Neural cell (in vitro differentiated cells): ENCODE measurements around the gene SQSTM1. TPM values are rescaled to one million over a fixed set of nuclear protein-coding genes. Genes with fewer than 3 reads are reported as not detected.

Source experiments
- H2AFZ ChIP-seq: fragments of 200-600, 300-800 bp; sonication (generic), shearing (Covaris generic); 2 replicates; pipeline ENCODE4 v1.6.0; 2014; ENCODE audit warnings: low read depth, mild to moderate bottlenecking, antibody characterized with exemption, low read length, moderate library complexity
- H3F3A ChIP-seq: fragments of 200-600 bp; shearing (Covaris generic); 2 replicates; pipeline ENCODE4 v1.6.1; 2016; ENCODE audit warnings: mild to moderate bottlenecking, moderate library complexity, mixed read lengths, antibody characterized with exemption, low read length; ENCODE audit not compliant: insufficient read depth, poor library complexity, severe bottlenecking
- H3K27ac ChIP-seq: fragments of 200-600, 300-800 bp; sonication (generic), shearing (Covaris generic); 2 replicates; pipeline ENCODE4 v1.5.1; 2014; ENCODE audit warnings: mild to moderate bottlenecking, low read length, moderate library complexity
- H3K27me3 ChIP-seq: fragments of 300-800, 200-600 bp; sonication (generic), shearing (Covaris generic); 2 replicates; pipeline ENCODE4 v1.6.0; 2014; ENCODE audit warnings: mild to moderate bottlenecking, low read depth, low read length, moderate library complexity; ENCODE audit not compliant: insufficient read depth
- H3K36me3 ChIP-seq: fragments of 300-800, 200-600 bp; sonication (generic), shearing (Covaris generic); 2 replicates; pipeline ENCODE4 v1.5.1; 2014; ENCODE audit warnings: mild to moderate bottlenecking, antibody characterized with exemption, low read length, moderate library complexity; ENCODE audit not compliant: insufficient read depth
- H3K4me2 ChIP-seq: fragments of 300-800, 200-600 bp; sonication (generic), shearing (Covaris generic); 2 replicates; pipeline ENCODE4 v1.6.0; 2014; ENCODE audit warnings: mild to moderate bottlenecking, low read length
- H3K4me3 ChIP-seq: fragments of 300-800, 200-600 bp; sonication (generic), shearing (Covaris generic); 2 replicates; pipeline ENCODE4 v1.5.1; 2014; ENCODE audit warnings: mild to moderate bottlenecking, low read length, moderate library complexity
- H3K79me2 ChIP-seq: fragments of 200-600 bp; shearing (Covaris generic); replicated peaks from 2 replicates; pipeline ENCODE4 v1.6.0; 2014; ENCODE audit warnings: mild to moderate bottlenecking, low read length, moderate library complexity; ENCODE audit not compliant: insufficient read depth
- H3K9ac ChIP-seq: fragments of 300-800, 200-600 bp; sonication (generic), shearing (Covaris generic); 2 replicates; pipeline ENCODE4 v1.6.1; 2016; ENCODE audit warnings: mild to moderate bottlenecking, low read length, mixed read lengths
- H3K9me2 ChIP-seq: fragments of 200-600 bp; shearing (Covaris generic); 2 replicates; pipeline ENCODE4 v1.6.1; 2016; ENCODE audit warnings: mild to moderate bottlenecking, low read length, mixed read lengths; ENCODE audit not compliant: insufficient read depth
- H3K9me3 ChIP-seq: fragments of 200-600, 300-800 bp; sonication (generic), shearing (Covaris generic); 2 replicates; pipeline ENCODE4 v1.6.1; 2016; ENCODE audit warnings: mild to moderate bottlenecking, mixed run types, low read length, moderate library complexity, mixed read lengths
- H4K20me1 ChIP-seq: fragments of 200-600 bp; shearing (Covaris generic); 2 replicates; pipeline ENCODE4 v1.6.1; 2016; ENCODE audit warnings: mild to moderate bottlenecking, mixed run types; ENCODE audit not compliant: insufficient read depth
- EP300 ChIP-seq: fragments of 450-650 bp; conservative IDR thresholded peaks from 2 replicates; pipeline ENCODE4 v1.6.1; 2014; ENCODE audit warnings: antibody characterized with exemption, mild to moderate bottlenecking, moderate library complexity; ENCODE audit not compliant: poor library complexity, severe bottlenecking
- EZH2 ChIP-seq: fragments of 200-600, 300-800 bp; shearing (Covaris generic), sonication (generic); IDR thresholded peaks from 2 replicates; pipeline ENCODE4 v1.6.1; 2014; ENCODE audit warnings: antibody characterized with exemption, low read length, borderline replicate concordance, mild to moderate bottlenecking; ENCODE audit not compliant: insufficient read depth, poor library complexity, severe bottlenecking
- MXI1 ChIP-seq: fragments of 450-650 bp; conservative IDR thresholded peaks from 2 replicates; pipeline ENCODE4 v1.6.1; 2014; ENCODE audit warnings: antibody characterized with exemption, mild to moderate bottlenecking; ENCODE audit not compliant: poor library complexity, severe bottlenecking
- POLR2AphosphoS5 ChIP-seq: IDR thresholded peaks from 2 replicates; pipeline ENCODE4 v1.6.1; 2012
- RAD21 ChIP-seq: fragments of 450-650 bp; conservative IDR thresholded peaks from 2 replicates; pipeline ENCODE4 v1.6.1; 2014; ENCODE audit warnings: antibody characterized with exemption, mild to moderate bottlenecking, moderate library complexity
- SMC3 ChIP-seq: fragments of 450-650 bp; conservative IDR thresholded peaks from 2 replicates; pipeline ENCODE4 v1.6.1; 2014; ENCODE audit warnings: antibody characterized with exemption, mild to moderate bottlenecking, moderate library complexity; ENCODE audit not compliant: poor library complexity
- TAF1 ChIP-seq: IDR thresholded peaks from 2 replicates; pipeline ENCODE4 v1.6.1; 2012; ENCODE audit warnings: low read depth
- polyA plus RNA-seq: library from polyadenylated mRNA; depleted of rRNA; stranded (reverse); fragments of >200 nt; gene quantifications from 2 replicates; pipeline ENCODE4 v1.2.3, GENCODE V29; 2014
- TF ChIP-seq, protein P1 (sequence below): fragments of 450-650 bp; IDR thresholded peaks from 2 replicates; pipeline ENCODE4 v1.5.1; 2014; ENCODE audit warnings: antibody characterized with exemption, mild to moderate bottlenecking, moderate library complexity; ENCODE audit not compliant: poor library complexity, severe bottlenecking
- TF ChIP-seq, protein P2 (sequence below): IDR thresholded peaks from 2 replicates; pipeline ENCODE4 v1.6.1; 2012; ENCODE audit warnings: borderline replicate concordance

SQSTM1 gene
- polyA plus RNA-seq, 1 donor from 2014 or later, result 64.5 TPM

DNA sequence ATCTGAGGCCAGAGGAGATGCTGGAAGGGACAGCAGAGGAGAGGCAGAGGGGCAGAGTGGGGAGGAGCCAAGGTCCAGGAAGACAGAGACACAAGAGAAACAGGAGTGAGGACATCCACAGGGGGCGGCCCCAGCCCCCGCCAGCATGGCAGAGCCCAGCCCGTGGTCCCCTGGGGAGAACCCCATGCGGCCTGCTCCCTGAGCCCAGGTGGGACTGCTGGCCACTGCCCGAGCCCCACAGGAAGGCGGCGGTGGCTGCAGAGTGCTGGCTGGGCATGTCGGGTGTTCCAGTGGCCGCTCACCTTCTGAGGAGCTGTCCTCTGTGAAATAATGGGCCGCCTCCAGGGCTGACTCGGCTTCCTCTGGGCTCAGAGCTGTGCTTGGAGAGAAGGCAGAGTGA, 46.8 kb downstream of the SQSTM1 start:
- H3K9me2 ChIP-seq, result no peaks in the 10 kb centered on the region
- TF ChIP-seq POLR2AphosphoS5, result no peak
- TF ChIP-seq, protein P1, sequence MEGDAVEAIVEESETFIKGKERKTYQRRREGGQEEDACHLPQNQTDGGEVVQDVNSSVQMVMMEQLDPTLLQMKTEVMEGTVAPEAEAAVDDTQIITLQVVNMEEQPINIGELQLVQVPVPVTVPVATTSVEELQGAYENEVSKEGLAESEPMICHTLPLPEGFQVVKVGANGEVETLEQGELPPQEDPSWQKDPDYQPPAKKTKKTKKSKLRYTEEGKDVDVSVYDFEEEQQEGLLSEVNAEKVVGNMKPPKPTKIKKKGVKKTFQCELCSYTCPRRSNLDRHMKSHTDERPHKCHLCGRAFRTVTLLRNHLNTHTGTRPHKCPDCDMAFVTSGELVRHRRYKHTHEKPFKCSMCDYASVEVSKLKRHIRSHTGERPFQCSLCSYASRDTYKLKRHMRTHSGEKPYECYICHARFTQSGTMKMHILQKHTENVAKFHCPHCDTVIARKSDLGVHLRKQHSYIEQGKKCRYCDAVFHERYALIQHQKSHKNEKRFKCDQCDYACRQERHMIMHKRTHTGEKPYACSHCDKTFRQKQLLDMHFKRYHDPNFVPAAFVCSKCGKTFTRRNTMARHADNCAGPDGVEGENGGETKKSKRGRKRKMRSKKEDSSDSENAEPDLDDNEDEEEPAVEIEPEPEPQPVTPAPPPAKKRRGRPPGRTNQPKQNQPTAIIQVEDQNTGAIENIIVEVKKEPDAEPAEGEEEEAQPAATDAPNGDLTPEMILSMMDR, result no peak
- TF ChIP-seq SMC3, result no peak
- no peak for TF ChIP-seq EP300
- TF ChIP-seq MXI1, result no peak
- no peak for TF ChIP-seq RAD21
- no peak for TF ChIP-seq EZH2
- TF ChIP-seq, protein P2, sequence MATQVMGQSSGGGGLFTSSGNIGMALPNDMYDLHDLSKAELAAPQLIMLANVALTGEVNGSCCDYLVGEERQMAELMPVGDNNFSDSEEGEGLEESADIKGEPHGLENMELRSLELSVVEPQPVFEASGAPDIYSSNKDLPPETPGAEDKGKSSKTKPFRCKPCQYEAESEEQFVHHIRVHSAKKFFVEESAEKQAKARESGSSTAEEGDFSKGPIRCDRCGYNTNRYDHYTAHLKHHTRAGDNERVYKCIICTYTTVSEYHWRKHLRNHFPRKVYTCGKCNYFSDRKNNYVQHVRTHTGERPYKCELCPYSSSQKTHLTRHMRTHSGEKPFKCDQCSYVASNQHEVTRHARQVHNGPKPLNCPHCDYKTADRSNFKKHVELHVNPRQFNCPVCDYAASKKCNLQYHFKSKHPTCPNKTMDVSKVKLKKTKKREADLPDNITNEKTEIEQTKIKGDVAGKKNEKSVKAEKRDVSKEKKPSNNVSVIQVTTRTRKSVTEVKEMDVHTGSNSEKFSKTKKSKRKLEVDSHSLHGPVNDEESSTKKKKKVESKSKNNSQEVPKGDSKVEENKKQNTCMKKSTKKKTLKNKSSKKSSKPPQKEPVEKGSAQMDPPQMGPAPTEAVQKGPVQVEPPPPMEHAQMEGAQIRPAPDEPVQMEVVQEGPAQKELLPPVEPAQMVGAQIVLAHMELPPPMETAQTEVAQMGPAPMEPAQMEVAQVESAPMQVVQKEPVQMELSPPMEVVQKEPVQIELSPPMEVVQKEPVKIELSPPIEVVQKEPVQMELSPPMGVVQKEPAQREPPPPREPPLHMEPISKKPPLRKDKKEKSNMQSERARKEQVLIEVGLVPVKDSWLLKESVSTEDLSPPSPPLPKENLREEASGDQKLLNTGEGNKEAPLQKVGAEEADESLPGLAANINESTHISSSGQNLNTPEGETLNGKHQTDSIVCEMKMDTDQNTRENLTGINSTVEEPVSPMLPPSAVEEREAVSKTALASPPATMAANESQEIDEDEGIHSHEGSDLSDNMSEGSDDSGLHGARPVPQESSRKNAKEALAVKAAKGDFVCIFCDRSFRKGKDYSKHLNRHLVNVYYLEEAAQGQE, result no peak
- TF ChIP-seq TAF1, result no peak
- H3K4me2 ChIP-seq, result no peak overlapping the region
- H3K4me3 ChIP-seq, result no peak overlapping the region
- H2AFZ ChIP-seq, result no peak overlapping the region
- no peaks in the 10 kb centered on the region for H3K27me3 ChIP-seq
- H3F3A ChIP-seq, result no peaks in the 10 kb centered on the region
- no peak overlapping the region for H3K27ac ChIP-seq
- H3K36me3 ChIP-seq, result peaks cover 6% of the 10 kb centered on the region
- no peaks in the 10 kb centered on the region for H3K9me3 ChIP-seq
- no peak overlapping the region for H3K9ac ChIP-seq
- no peaks in the 10 kb centered on the region for H4K20me1 ChIP-seq
- no peaks in the 10 kb centered on the region for H3K79me2 ChIP-seq

DNA sequence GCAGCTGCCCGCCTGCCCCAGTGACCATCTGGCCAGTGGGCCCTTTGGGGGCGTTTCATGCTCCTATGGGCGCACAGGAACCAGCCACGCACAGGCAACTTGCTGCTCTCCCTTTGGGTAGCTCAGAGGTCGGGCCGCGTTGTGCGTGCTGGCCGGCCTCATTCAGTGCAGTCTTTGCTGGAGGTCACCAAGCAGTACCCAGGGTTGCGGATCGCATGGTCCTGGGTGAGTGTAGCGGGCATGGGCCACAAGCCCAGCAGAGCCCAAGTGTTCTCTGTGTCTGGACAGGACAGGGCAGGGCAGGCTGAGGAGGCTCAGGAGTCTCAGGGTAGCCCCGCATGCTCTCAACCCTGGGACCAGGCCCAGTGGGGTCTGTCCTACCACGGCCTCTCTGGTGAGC, 47.8 kb downstream of the SQSTM1 start:
- H3K9me2 ChIP-seq, result no peaks in the 10 kb centered on the region
- no peaks in the 10 kb centered on the region for H4K20me1 ChIP-seq
- H3K27ac ChIP-seq, result no peak overlapping the region
- no peaks in the 10 kb centered on the region for H3K27me3 ChIP-seq
- peaks cover 6% of the 10 kb centered on the region for H3K36me3 ChIP-seq
- no peaks in the 10 kb centered on the region for H3F3A ChIP-seq
- no peak overlapping the region for H3K9ac ChIP-seq
- H3K79me2 ChIP-seq, result no peaks in the 10 kb centered on the region
- no peaks in the 10 kb centered on the region for H3K9me3 ChIP-seq
- no peak overlapping the region for H3K4me3 ChIP-seq
- H2AFZ ChIP-seq, result no peak overlapping the region
- TF ChIP-seq SMC3 (no peak), TAF1 (no peak), EP300 (no peak), MXI1 (no peak), POLR2AphosphoS5 (no peak)
- TF ChIP-seq, protein P2, result no peak
- TF ChIP-seq, protein P1, result no peak
- H3K4me2 ChIP-seq, result no peak overlapping the region
